Ovary (tissue), 3 donors: ENCODE results near the gene SLCO3A1.

ENCODE experiments used
- POLR2A ChIP-seq: fragments of 450-650 bp; IDR thresholded peaks from one replicate; pipeline ENCODE4 v1.6.1; 2017; ENCODE audit warnings: antibody characterized with exemption, mild to moderate bottlenecking, moderate library complexity
- TF ChIP-seq, protein P1 (sequence below), 3 donors: fragments of 450-650 bp in 2 of 3; fragments of 200-600 bp in 1 of 3; IDR thresholded peaks; one replicate each; pipeline versions ENCODE4 v1.5.1 to v1.8.0; 2016 to 2022; ENCODE audit warnings: antibody characterized with exemption in 3 of 3, mild to moderate bottlenecking in 1 of 3
- donor health status: DM: no; HTN: no; CAD: no.

DNA sequence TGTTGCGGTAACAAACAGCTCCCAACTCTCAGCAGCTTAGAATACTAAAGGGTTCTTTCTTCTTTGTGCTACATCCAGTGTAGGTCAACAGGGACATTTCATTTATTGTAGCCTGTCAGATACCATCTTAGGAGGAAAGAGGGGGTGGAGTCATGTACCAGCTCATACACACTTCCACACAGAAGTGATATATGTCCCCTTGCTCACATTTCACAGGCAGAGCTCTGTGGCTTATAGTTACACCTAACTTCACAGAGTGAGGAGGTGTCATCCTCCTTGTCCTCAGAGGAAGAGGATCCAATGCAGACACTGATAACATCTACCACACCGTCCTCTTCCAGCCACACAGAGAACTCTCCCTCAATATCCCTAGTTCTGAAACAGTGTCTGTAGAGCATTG, 247.2 kb downstream of the SLCO3A1 start:
- TF ChIP-seq, protein P1, sequence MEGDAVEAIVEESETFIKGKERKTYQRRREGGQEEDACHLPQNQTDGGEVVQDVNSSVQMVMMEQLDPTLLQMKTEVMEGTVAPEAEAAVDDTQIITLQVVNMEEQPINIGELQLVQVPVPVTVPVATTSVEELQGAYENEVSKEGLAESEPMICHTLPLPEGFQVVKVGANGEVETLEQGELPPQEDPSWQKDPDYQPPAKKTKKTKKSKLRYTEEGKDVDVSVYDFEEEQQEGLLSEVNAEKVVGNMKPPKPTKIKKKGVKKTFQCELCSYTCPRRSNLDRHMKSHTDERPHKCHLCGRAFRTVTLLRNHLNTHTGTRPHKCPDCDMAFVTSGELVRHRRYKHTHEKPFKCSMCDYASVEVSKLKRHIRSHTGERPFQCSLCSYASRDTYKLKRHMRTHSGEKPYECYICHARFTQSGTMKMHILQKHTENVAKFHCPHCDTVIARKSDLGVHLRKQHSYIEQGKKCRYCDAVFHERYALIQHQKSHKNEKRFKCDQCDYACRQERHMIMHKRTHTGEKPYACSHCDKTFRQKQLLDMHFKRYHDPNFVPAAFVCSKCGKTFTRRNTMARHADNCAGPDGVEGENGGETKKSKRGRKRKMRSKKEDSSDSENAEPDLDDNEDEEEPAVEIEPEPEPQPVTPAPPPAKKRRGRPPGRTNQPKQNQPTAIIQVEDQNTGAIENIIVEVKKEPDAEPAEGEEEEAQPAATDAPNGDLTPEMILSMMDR (IDR thresholded peaks at IDR 0.05) = no peak
- TF ChIP-seq POLR2A = no peak
